Endothelial cell of umbilical vein (primary cell): ENCODE data around the gene TPT1.

Source experiments
- CTCF ChIP-seq, 2 donors: IDR thresholded peaks; 1 replicate in 1 of 2; 2 replicates in 1 of 2; pipeline ENCODE4 v1.5.1; 2011; ENCODE audit warnings: low read length in 2 of 2, mild to moderate bottlenecking in 2 of 2, moderate library complexity in 2 of 2, control low read depth in 1 of 2, inconsistent platforms in 1 of 2, low read depth in 1 of 2; ENCODE audit not compliant: insufficient read depth in 1 of 2; ENCODE audit errors: extremely low read depth in 1 of 2
- EZH2 ChIP-seq: IDR thresholded peaks from 2 replicates; pipeline ENCODE4 v1.6.1; 2012; ENCODE audit warnings: borderline replicate concordance, low read depth, mild to moderate bottlenecking, moderate library complexity, low read length, inconsistent platforms; ENCODE audit not compliant: severe bottlenecking
- FOS ChIP-seq: IDR thresholded peaks from 2 replicates; pipeline ENCODE4 v1.6.1; 2011; ENCODE audit warnings: mild to moderate bottlenecking, low read length, moderate library complexity, borderline replicate concordance; ENCODE audit not compliant: insufficient read depth
- GATA2 ChIP-seq: IDR thresholded peaks from 2 replicates; pipeline ENCODE4 v1.7.0; 2011; ENCODE audit warnings: low read depth, mild to moderate bottlenecking, moderate library complexity, mixed read lengths, low read length; ENCODE audit not compliant: insufficient read length, insufficient read depth
- JUN ChIP-seq: IDR thresholded peaks from 2 replicates; pipeline ENCODE4 v1.6.1; 2011; ENCODE audit warnings: borderline replicate concordance, low read depth; ENCODE audit not compliant: insufficient read length, insufficient read depth
- MAX ChIP-seq: IDR thresholded peaks from 2 replicates; pipeline ENCODE4 v1.6.1; 2011; ENCODE audit not compliant: insufficient read depth, insufficient read length
- MYC ChIP-seq: IDR thresholded peaks from one replicate; pipeline ENCODE4 v1.6.1; 2011; ENCODE audit warnings: mild to moderate bottlenecking, low read depth, low read length
- POLR2A ChIP-seq: IDR thresholded peaks from 2 replicates; pipeline ENCODE4 v1.6.1; 2012; ENCODE audit warnings: low read depth, mild to moderate bottlenecking, control low read depth, low read length
- POLR2AphosphoS5 ChIP-seq: IDR thresholded peaks from 2 replicates; pipeline ENCODE4 v1.6.1; 2012; ENCODE audit warnings: low read depth, mild to moderate bottlenecking, control low read depth, low read length, moderate library complexity; ENCODE audit not compliant: insufficient read depth

GRCh38 chr13:45384474-45385174 lies 43.6 kb upstream of the TPT1 start:
- TF ChIP-seq CTCF (IDR thresholded peaks at IDR 0.05; ENCODE audit: extremely low read depth in 1 of 2, insufficient read depth in 1 of 2, low read depth in 1 of 2, low read length in 2 of 2) = no peak
- TF ChIP-seq POLR2AphosphoS5 = no peak
- no peak for TF ChIP-seq JUN
- no peak for TF ChIP-seq POLR2A
- no peak for TF ChIP-seq FOS
- TF ChIP-seq MAX = no peak
- TF ChIP-seq EZH2 = no peak
- no peak for TF ChIP-seq MYC
- no peak for TF ChIP-seq GATA2
